ENCODE data around the gene PSMC3IP.

GRCh38 chr17:42564815-42565522 lies 12.6 kb downstream of the PSMC3IP start:
- TF ChIP-seq EZH2phosphoT487 (IDR thresholded peaks at IDR 0.05; ENCODE audit: low read depth, severe bottlenecking, unreplicated experiment) (no peak), EZH2 (IDR thresholded peaks at IDR 0.05; ENCODE audit: borderline replicate concordance) (no peak), CTCF (IDR thresholded peaks at IDR 0.05; ENCODE audit: poor library complexity) (no peak)

Measured in hepatocyte (in vitro differentiated cells).